ENCODE measurements around the gene ULK4.

GRCh38 chr3:41833628-41834027, 128.3 kb downstream of the ULK4 start:
- TF ChIP-seq POLR2A (IDR thresholded peaks at IDR 0.05) (no peak), CTCF (IDR thresholded peaks at IDR 0.05) (no peak), EP300 (IDR thresholded peaks at IDR 0.05) (no peak)

All from ovary (tissue), 3 donors.